Stimulated activated CD8-positive, alpha-beta memory T cell treated with anti-CD3 and anti-CD28 coated beads, Interleukin-12 subunit alpha, Interleukin-12 subunit beta, amount 100 ng/mL, for 1 hour (primary cell): ENCODE data around the gene MARCKS.
"Not testable (repeated sequence)": the region's sequence is repeated elsewhere in the genome, so short reads cannot be mapped to it uniquely, and the experiment has no call there.

ENCODE experiments used
- DNase-seq: peaks from one replicate; pipeline ENCODE4 v3.0.0-alpha.2; 2020; ENCODE audit warnings: low read depth

Gene MARCKS

GRCh38 chr6:113884011-113884410 lies 26.9 kb downstream of the MARCKS start:
- no peak for DNase-seq

GRCh38 chr6:113886512-113886911 lies 29.4 kb downstream of the MARCKS start:
- DNase-seq = no peak

- DNase-seq = no peak
Measured at GRCh38 chr6:113888493-113888892, 31.3 kb downstream of the MARCKS start.

- no peak for DNase-seq
Measured at GRCh38 chr6:113888956-113889630, 31.9 kb downstream of the MARCKS start.

GRCh38 chr6:113893451-113893850 lies 36.3 kb downstream of the MARCKS start:
- DNase-seq = no peak

GRCh38 chr6:113893866-113894265 lies 36.7 kb downstream of the MARCKS start:
- DNase-seq = no peak

GRCh38 chr6:113894712-113895674 lies 37.8 kb downstream of the MARCKS start:
- DNase-seq = no peak

GRCh38 chr6:113901482-113901881 lies 44.3 kb downstream of the MARCKS start:
- no peak for DNase-seq

GRCh38 chr6:113903666-113904330 lies 46.7 kb downstream of the MARCKS start:
- no peak for DNase-seq

- no peak for DNase-seq
Measured at GRCh38 chr6:113907102-113907815, 50.1 kb downstream of the MARCKS start.

GRCh38 chr6:113908801-113909200 lies 51.7 kb downstream of the MARCKS start:
- no peak for DNase-seq

GRCh38 chr6:113909224-113909856 lies 52.2 kb downstream of the MARCKS start:
- DNase-seq = no peak

- not testable (repeated sequence) for DNase-seq
Measured at GRCh38 chr6:113910285-113910684, 53.1 kb downstream of the MARCKS start.
